NCI-H2227 treated with DMSO at 0.1 percent for 48 hours (cell line): Measurements from ENCODE around the gene GLIPR1.
A peak's percentile ranks its signal among the peaks of the same experiment; 100 is the strongest.
"Not testable (repeated sequence)": the region's sequence is repeated elsewhere in the genome, so short reads cannot be mapped to it uniquely, and the experiment has no call there.

ENCODE experiments used
- DNase-seq: peaks from one replicate; lab custom pipeline; 2025; lab: John Stamatoyannopoulos, UW

GLIPR1 gene

GRCh38 chr12:75476071-75476470 lies 4.5 kb upstream of the GLIPR1 start:
- DNase-seq: no peak

- DNase-seq: no peak
Measured at GRCh38 chr12:75477137-75477536, 3.4 kb upstream of the GLIPR1 start.

GRCh38 chr12:75478116-75478794 lies 2.3 kb upstream of the GLIPR1 start:
- DNase-seq: no peak

- DNase-seq: no peak
Measured at GRCh38 chr12:75479963-75480461, 543 bp upstream of the GLIPR1 start.

GRCh38 chr12:75481013-75481705 lies 604 bp downstream of the GLIPR1 start:
- no peak for DNase-seq

GRCh38 chr12:75481774-75482173 lies 1.2 kb downstream of the GLIPR1 start:
- DNase-seq: no peak

GRCh38 chr12:75482646-75483045 lies 2.1 kb downstream of the GLIPR1 start:
- DNase-seq: no peak

- no peak for DNase-seq
Measured at GRCh38 chr12:75483431-75483830, 2.9 kb downstream of the GLIPR1 start.

- not testable (repeated sequence) for DNase-seq
Measured at GRCh38 chr12:75484450-75484849, 3.9 kb downstream of the GLIPR1 start.

- no peak for DNase-seq
Measured at GRCh38 chr12:75487308-75487707, 6.8 kb downstream of the GLIPR1 start.

GRCh38 chr12:75488553-75488952 lies 8.0 kb downstream of the GLIPR1 start:
- no peak for DNase-seq

- DNase-seq: no peak
Measured at GRCh38 chr12:75489187-75489586, 8.6 kb downstream of the GLIPR1 start.

GRCh38 chr12:75489613-75490210 lies 9.2 kb downstream of the GLIPR1 start:
- DNase-seq: no peak

GRCh38 chr12:75491169-75491568 lies 10.6 kb downstream of the GLIPR1 start:
- no peak for DNase-seq

GRCh38 chr12:75503459-75503858 lies 22.9 kb downstream of the GLIPR1 start:
- no peak for DNase-seq

- DNase-seq: no peak
Measured at GRCh38 chr12:75503866-75504265, 23.3 kb downstream of the GLIPR1 start.

GRCh38 chr12:75505706-75506312 lies 25.3 kb downstream of the GLIPR1 start:
- peak; percentile 28 for DNase-seq

- DNase-seq: no peak
Measured at GRCh38 chr12:75507086-75507485, 26.5 kb downstream of the GLIPR1 start.

- no peak for DNase-seq
Measured at GRCh38 chr12:75508159-75508558, 27.6 kb downstream of the GLIPR1 start.

GRCh38 chr12:75509621-75510020 lies 29.1 kb downstream of the GLIPR1 start:
- DNase-seq: no peak

GRCh38 chr12:75511116-75512048 lies 30.8 kb downstream of the GLIPR1 start, which contains the start of gene KRR1:
Gene KRR1, minus strand, starts transcription at chr12:75511609. Its CDS starts 12 bp downstream, at chr12:75511597.
- peak; percentile 95 for DNase-seq
